Liver (tissue), 3 donors: Measurements from ENCODE around the gene NLRC5.

Source experiments
- HNF4A ChIP-seq, 2 donors: conservative IDR thresholded peaks; 2 replicates each; pipeline ENCODE4 v1.6.1; 2016; ENCODE audit warnings: antibody characterized with exemption in 2 of 2, mild to moderate bottlenecking in 2 of 2
- TF ChIP-seq, protein P1 (sequence below): fragments of 150-350 bp; IDR thresholded peaks from 2 replicates; pipeline ENCODE4 v1.5.1; 2017; ENCODE audit warnings: improper control_type of control experiment, low read depth, low read length; ENCODE audit not compliant: missing input control
- donor health status: healthy.
- donor health status: healthy.

DNA sequence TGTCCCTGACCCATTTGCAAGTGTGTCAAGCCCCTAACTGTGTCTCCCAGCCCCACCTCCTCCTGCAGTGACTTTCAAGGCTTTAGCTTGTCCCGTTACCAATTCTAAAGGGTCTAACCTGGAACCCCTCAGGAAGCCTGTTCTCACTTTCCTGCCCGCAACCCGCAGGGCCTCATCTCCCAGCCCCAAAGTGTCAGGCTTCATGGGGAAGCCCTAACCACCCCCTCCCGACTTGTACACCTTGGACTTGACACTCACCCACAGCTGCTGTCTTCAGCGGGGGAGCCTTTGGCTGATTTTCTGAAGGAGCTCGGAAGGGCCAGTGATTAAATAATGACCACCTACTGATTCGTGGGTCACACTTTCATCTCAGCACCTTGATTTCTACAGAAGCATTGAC is 33.1 kb downstream of the NLRC5 start:
- TF ChIP-seq, protein P1, sequence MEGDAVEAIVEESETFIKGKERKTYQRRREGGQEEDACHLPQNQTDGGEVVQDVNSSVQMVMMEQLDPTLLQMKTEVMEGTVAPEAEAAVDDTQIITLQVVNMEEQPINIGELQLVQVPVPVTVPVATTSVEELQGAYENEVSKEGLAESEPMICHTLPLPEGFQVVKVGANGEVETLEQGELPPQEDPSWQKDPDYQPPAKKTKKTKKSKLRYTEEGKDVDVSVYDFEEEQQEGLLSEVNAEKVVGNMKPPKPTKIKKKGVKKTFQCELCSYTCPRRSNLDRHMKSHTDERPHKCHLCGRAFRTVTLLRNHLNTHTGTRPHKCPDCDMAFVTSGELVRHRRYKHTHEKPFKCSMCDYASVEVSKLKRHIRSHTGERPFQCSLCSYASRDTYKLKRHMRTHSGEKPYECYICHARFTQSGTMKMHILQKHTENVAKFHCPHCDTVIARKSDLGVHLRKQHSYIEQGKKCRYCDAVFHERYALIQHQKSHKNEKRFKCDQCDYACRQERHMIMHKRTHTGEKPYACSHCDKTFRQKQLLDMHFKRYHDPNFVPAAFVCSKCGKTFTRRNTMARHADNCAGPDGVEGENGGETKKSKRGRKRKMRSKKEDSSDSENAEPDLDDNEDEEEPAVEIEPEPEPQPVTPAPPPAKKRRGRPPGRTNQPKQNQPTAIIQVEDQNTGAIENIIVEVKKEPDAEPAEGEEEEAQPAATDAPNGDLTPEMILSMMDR: no peak
- no peak for TF ChIP-seq HNF4A (conservative IDR thresholded peaks at IDR 0.05)
